ENCODE measurements around the gene MINPP1.
"Not testable (repeated sequence)": the region's sequence is repeated elsewhere in the genome, so short reads cannot be mapped to it uniquely, and the experiment has no call there.

DNA sequence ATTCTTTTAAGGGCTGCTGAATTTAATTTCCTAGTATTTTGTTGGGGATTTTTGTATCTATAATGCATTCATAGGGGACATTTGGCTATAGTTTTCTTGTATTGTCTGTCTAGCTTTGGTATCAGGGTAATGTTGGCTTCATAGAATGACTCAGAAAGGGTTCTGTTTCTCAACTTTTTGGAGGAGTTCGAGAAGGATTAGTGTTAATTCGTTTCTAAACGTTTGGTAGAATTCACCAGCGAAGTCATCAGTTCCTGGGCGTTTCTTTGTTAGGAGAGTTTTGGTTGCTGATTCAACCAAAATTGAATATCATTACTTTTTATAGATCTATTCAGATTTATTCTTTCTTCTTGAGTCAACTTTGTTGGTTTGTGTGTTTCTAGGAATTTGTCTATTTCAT lies 9.2 kb upstream of the MINPP1 start:
- TF ChIP-seq TEAD4 (IDR thresholded peaks at IDR 0.05; ENCODE audit: borderline replicate concordance, insufficient read depth); EP300 (IDR thresholded peaks at IDR 0.05; ENCODE audit: borderline replicate concordance in 1 of 2, low read depth in 1 of 2, low read length in 1 of 2); GABPA (IDR thresholded peaks at IDR 0.05; ENCODE audit: low read depth); RCOR1 (IDR thresholded peaks at IDR 0.05; ENCODE audit: low read length); EZH2phosphoT487 (IDR thresholded peaks at IDR 0.05; ENCODE audit: borderline replicate concordance, low read depth); REST (IDR thresholded peaks at IDR 0.05; ENCODE audit: low read depth, low read length): not testable (repeated sequence)
- TF ChIP-seq, protein P1, sequence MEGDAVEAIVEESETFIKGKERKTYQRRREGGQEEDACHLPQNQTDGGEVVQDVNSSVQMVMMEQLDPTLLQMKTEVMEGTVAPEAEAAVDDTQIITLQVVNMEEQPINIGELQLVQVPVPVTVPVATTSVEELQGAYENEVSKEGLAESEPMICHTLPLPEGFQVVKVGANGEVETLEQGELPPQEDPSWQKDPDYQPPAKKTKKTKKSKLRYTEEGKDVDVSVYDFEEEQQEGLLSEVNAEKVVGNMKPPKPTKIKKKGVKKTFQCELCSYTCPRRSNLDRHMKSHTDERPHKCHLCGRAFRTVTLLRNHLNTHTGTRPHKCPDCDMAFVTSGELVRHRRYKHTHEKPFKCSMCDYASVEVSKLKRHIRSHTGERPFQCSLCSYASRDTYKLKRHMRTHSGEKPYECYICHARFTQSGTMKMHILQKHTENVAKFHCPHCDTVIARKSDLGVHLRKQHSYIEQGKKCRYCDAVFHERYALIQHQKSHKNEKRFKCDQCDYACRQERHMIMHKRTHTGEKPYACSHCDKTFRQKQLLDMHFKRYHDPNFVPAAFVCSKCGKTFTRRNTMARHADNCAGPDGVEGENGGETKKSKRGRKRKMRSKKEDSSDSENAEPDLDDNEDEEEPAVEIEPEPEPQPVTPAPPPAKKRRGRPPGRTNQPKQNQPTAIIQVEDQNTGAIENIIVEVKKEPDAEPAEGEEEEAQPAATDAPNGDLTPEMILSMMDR (IDR thresholded peaks at IDR 0.05): not testable (repeated sequence)

All from SK-N-SH (cell line).